Measurements from ENCODE around the gene PRTFDC1. TPM values are rescaled to one million over a fixed set of nuclear protein-coding genes. Genes with fewer than 3 reads are reported as not detected.

The PRTFDC1 gene
- total RNA-seq, 4 donors from 2014 or later, result 0.31 to 5.4 (median 2.3) TPM; not detected in 1

GRCh38 chr10:24885551-24886289 lies 66.7 kb downstream of the PRTFDC1 start:
- Histone ChIP-seq H3K27me3 (no peaks in the 10 kb centered on the region), H3K9me3 (no peaks in the 10 kb centered on the region), H3K27ac (no peak overlapping the region), H3K4me3 (no peak overlapping the region), H3K4me1 (no peaks in the 10 kb centered on the region), H3K36me3 (no peaks in the 10 kb centered on the region)
- TF ChIP-seq CTCF (IDR thresholded peaks at IDR 0.05 in 4 of 5, conservative IDR thresholded peaks at IDR 0.05 in 1 of 5), result no peak
- TF ChIP-seq POLR2A (IDR thresholded peaks at IDR 0.05), result no peak
- in situ Hi-C loops (cut with MboI; ENCODE audit: low sequenced_read_pairs in 4 of 4), result no loop called here
- intact Hi-C loops (cut with DNase I; ENCODE audit: low total_unique reads), result no loop called here
- no peak for DNase-seq
- ATAC-seq, result no peak

DNA sequence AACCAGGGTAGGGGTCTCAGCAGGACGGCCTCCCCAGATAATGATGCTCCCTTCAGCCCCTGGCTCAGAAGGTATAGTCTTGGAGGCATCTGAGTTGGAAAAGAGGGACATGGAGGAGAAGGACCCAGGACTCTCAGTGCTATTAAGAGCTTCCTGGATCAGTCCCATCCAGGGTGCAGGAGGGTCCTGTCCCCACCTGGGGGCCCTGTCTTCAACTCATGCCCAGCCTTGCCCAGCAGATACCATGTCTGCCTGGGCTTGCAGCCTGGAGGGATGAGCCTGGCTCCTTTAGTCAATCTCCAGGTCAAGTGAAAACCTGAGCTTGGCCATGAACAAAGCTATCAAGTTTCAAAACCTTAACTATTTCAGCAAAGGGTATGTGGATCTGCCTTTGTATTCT lies 67.6 kb downstream of the PRTFDC1 start:
- Histone ChIP-seq H3K4me3 (no peak overlapping the region), H3K9me3 (no peaks in the 10 kb centered on the region), H3K4me1 (no peaks in the 10 kb centered on the region), H3K36me3 (no peaks in the 10 kb centered on the region), H3K27ac (no peak overlapping the region), H3K27me3 (no peaks in the 10 kb centered on the region)
- in situ Hi-C loops (cut with MboI; ENCODE audit: low sequenced_read_pairs in 4 of 4), result no loop called here
- ATAC-seq, result no peak
- intact Hi-C loops (cut with DNase I; ENCODE audit: low total_unique reads), result no loop called here
- TF ChIP-seq CTCF (IDR thresholded peaks at IDR 0.05 in 4 of 5, conservative IDR thresholded peaks at IDR 0.05 in 1 of 5) (no peak), POLR2A (IDR thresholded peaks at IDR 0.05) (no peak)
- no peak for DNase-seq

DNA sequence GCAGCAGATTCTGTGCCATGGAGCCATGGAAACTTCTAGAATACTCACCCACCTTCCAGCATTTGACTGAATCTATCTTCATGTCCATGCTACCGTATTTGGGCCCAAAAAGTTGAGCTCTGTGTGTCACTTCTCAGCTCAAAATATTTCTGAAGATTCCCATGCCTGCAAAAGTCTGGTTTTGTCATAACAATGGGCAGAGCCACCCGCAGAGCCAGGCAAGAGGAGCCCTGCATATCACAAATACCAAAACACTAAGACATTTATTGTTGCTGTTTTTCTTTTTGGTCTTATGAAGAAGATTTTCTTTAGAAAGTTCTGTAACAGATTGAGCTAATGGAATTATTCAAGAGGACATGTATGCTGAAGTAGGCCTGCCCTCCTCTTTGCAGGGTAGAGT lies 68.1 kb downstream of the PRTFDC1 start:
- TF ChIP-seq CTCF (IDR thresholded peaks at IDR 0.05 in 4 of 5, conservative IDR thresholded peaks at IDR 0.05 in 1 of 5) (no peak), POLR2A (IDR thresholded peaks at IDR 0.05) (no peak)
- no peak overlapping the region for H3K27ac ChIP-seq
- DNase-seq (no peak), ATAC-seq (no peak)
- no peaks in the 10 kb centered on the region for H3K27me3 ChIP-seq
- H3K4me3 ChIP-seq, result no peak overlapping the region
- in situ Hi-C loops (cut with MboI; ENCODE audit: low sequenced_read_pairs in 4 of 4), result no loop called here
- intact Hi-C loops (cut with DNase I; ENCODE audit: low total_unique reads), result no loop called here
- H3K36me3 ChIP-seq, result no peaks in the 10 kb centered on the region
- H3K9me3 ChIP-seq, result no peaks in the 10 kb centered on the region
- no peaks in the 10 kb centered on the region for H3K4me1 ChIP-seq

- intact Hi-C loops (cut with DNase I; ENCODE audit: low total_unique reads), result no loop called here
- no peak for ATAC-seq
- no peak for TF ChIP-seq POLR2A (IDR thresholded peaks at IDR 0.05)
- TF ChIP-seq CTCF (IDR thresholded peaks at IDR 0.05 in 4 of 5, conservative IDR thresholded peaks at IDR 0.05 in 1 of 5), result no peak
- H3K27me3 ChIP-seq, result no peaks in the 10 kb centered on the region
- H3K27ac ChIP-seq, result no peak overlapping the region
- in situ Hi-C loops (cut with MboI; ENCODE audit: low sequenced_read_pairs in 4 of 4), result no loop called here
- H3K9me3 ChIP-seq, result no peaks in the 10 kb centered on the region
- H3K4me1 ChIP-seq, result no peaks in the 10 kb centered on the region
- H3K4me3 ChIP-seq, result no peak overlapping the region
- H3K36me3 ChIP-seq, result no peaks in the 10 kb centered on the region
- DNase-seq, result no peak
Observed at GRCh38 chr10:24883176-24883575, 69.2 kb downstream of the PRTFDC1 start.
